Measurements from ENCODE around the gene AMIGO2.

The AMIGO2 gene

GRCh38 chr12:47032644-47033043, 47.1 kb downstream of the AMIGO2 start:
- no peak for DNase-seq

GRCh38 chr12:47029903-47030302, 49.9 kb downstream of the AMIGO2 start:
- no peak for DNase-seq

DNA sequence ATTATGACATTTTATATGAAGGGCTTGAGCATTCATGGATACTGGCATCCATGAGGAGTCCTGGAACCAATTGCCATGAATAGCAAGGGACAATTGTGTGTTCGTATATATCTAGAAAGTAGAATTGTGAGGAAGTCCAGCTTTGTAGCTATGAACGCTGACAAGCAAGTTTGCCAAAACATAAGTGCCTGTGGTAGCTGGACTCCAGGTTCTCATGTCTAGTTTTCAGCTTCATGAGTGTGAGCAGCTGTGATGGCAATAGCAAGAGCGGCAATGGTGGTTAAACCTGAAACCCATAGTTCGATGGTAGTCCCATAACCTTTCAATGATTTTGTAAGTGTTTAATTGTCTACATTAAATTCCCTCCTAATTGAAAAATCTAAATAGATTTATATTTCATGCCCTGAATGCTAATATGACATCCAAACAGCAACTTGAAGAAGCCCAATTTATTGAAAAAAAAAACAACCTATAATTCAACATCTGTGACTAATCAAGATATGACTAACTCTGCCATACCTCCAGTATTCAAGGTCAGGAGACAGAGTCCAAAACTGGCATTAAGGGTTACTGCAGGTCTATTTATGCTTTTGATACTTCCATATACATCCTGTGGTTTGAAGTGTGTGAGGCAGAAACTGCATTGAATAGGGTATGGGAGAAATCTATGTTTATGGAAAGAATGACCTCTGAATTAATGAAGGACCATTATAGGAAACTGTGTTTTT, 50.6 kb downstream of the AMIGO2 start:
- no peak for DNase-seq

DNA sequence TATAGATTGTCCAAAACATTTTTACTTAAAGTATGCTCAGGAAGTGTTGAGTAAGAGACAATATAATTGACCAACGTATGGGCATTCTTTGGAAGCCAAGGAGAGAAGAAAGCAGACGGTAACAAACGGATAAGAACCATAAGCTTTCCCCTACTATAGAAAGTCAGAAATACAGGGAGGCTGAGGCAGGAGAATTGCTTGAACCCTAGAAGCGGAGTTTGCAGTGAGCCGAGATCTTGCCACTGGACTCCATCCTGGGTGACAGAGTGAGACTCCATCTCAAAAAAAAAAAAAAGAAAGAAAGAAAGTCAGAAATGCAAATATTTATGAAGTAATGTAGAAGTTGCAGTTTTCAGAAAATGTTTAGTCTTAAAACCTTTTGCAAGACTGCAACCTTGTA, 51.6 kb downstream of the AMIGO2 start:
- DNase-seq = no peak
